ENCODE results near the gene GSTM1. TPM values are rescaled to one million over a fixed set of nuclear protein-coding genes. Genes with fewer than 3 reads are reported as not detected.
"Not testable (repeated sequence)": the region's sequence is repeated elsewhere in the genome, so short reads cannot be mapped to it uniquely, and the experiment has no call there.

Gene GSTM1
- total RNA-seq, 2 experiments from 2014 or later: not detected

- intact Hi-C loops (cut with micrococcal nuclease); H3K9me3 Mint-ChIP-seq; H3K4me3 Mint-ChIP-seq; H3K27me3 Mint-ChIP-seq (ENCODE audit: low read depth); H3K36me3 Mint-ChIP-seq (ENCODE audit: low read depth); DNase-seq; H3K4me1 Mint-ChIP-seq (ENCODE audit: low read depth); H3K27ac Mint-ChIP-seq; CTCF ChIA-PET: not testable (repeated sequence)
These were observed 1.7 kb upstream of the GSTM1 start for GRCh38 chr1:109685890-109686289.

- H3K36me3 Mint-ChIP-seq (ENCODE audit: low read depth); H3K9me3 Mint-ChIP-seq; DNase-seq; H3K4me3 Mint-ChIP-seq; CTCF ChIA-PET; intact Hi-C loops (cut with micrococcal nuclease); H3K27ac Mint-ChIP-seq; H3K27me3 Mint-ChIP-seq (ENCODE audit: low read depth); H3K4me1 Mint-ChIP-seq (ENCODE audit: low read depth): not testable (repeated sequence)
These were observed 508 bp upstream of the GSTM1 start for GRCh38 chr1:109687109-109687508.

GRCh38 chr1:109689844-109690405 lies 2.3 kb downstream of the GSTM1 start:
- CTCF ChIA-PET: no interaction called here
- Mint-ChIP-seq H3K36me3 (ENCODE audit: low read depth) (no peaks in the 10 kb centered on the region), H3K4me3 (no peak overlapping the region), H3K27ac (no peak overlapping the region), H3K4me1 (ENCODE audit: low read depth) (no peaks in the 10 kb centered on the region), H3K27me3 (ENCODE audit: low read depth) (no peaks in the 10 kb centered on the region), H3K9me3 (no peaks in the 10 kb centered on the region)
- DNase-seq: no peak
- intact Hi-C loops (cut with micrococcal nuclease): no loop called here

- intact Hi-C loops (cut with micrococcal nuclease): no loop called here
- Mint-ChIP-seq H3K27me3 (ENCODE audit: low read depth) (no peaks in the 10 kb centered on the region), H3K36me3 (ENCODE audit: low read depth) (no peaks in the 10 kb centered on the region), H3K9me3 (no peaks in the 10 kb centered on the region), H3K4me3 (no peak overlapping the region), H3K4me1 (ENCODE audit: low read depth) (no peaks in the 10 kb centered on the region), H3K27ac (no peak overlapping the region)
- DNase-seq: no peak
- CTCF ChIA-PET: no interaction called here
These were observed 4.1 kb downstream of the GSTM1 start for GRCh38 chr1:109691759-109692158.

GRCh38 chr1:109694400-109694799 lies 6.8 kb downstream of the GSTM1 start:
- H3K4me1 Mint-ChIP-seq (ENCODE audit: low read depth); H3K4me3 Mint-ChIP-seq; intact Hi-C loops (cut with micrococcal nuclease); DNase-seq; H3K36me3 Mint-ChIP-seq (ENCODE audit: low read depth); H3K27me3 Mint-ChIP-seq (ENCODE audit: low read depth); CTCF ChIA-PET; H3K9me3 Mint-ChIP-seq; H3K27ac Mint-ChIP-seq: not testable (repeated sequence)

- H3K9me3 Mint-ChIP-seq; CTCF ChIA-PET; H3K4me1 Mint-ChIP-seq (ENCODE audit: low read depth): not testable (repeated sequence)
These were observed 7.5 kb downstream of the GSTM1 start for GRCh38 chr1:109695138-109695537.

GRCh38 chr1:109697066-109697465 lies 9.4 kb downstream of the GSTM1 start:
- H3K9me3 Mint-ChIP-seq: no peaks in the 10 kb centered on the region
- H3K4me3 Mint-ChIP-seq: no peak overlapping the region
- DNase-seq: no peak
- CTCF ChIA-PET: no interaction called here
- intact Hi-C loops (cut with micrococcal nuclease): no loop called here
- no peaks in the 10 kb centered on the region for H3K4me1 Mint-ChIP-seq (ENCODE audit: low read depth)
- H3K27me3 Mint-ChIP-seq (ENCODE audit: low read depth): no peaks in the 10 kb centered on the region
- no peak overlapping the region for H3K27ac Mint-ChIP-seq
- H3K36me3 Mint-ChIP-seq (ENCODE audit: low read depth): no peaks in the 10 kb centered on the region

More at GRCh38 chr1:109695138-109695537, 7.5 kb downstream of the GSTM1 start:
- DNase-seq; H3K36me3 Mint-ChIP-seq (ENCODE audit: low read depth); H3K27me3 Mint-ChIP-seq (ENCODE audit: low read depth); H3K27ac Mint-ChIP-seq; intact Hi-C loops (cut with micrococcal nuclease); H3K4me3 Mint-ChIP-seq: not testable (repeated sequence)

- H3K4me1 Mint-ChIP-seq (ENCODE audit: low read depth); H3K36me3 Mint-ChIP-seq (ENCODE audit: low read depth); H3K27me3 Mint-ChIP-seq (ENCODE audit: low read depth); H3K9me3 Mint-ChIP-seq; CTCF ChIA-PET; intact Hi-C loops (cut with micrococcal nuclease); DNase-seq; H3K4me3 Mint-ChIP-seq; H3K27ac Mint-ChIP-seq: not testable (repeated sequence)
These were observed 10.2 kb downstream of the GSTM1 start for GRCh38 chr1:109697861-109698260.

- H3K36me3 Mint-ChIP-seq (ENCODE audit: low read depth); H3K27me3 Mint-ChIP-seq (ENCODE audit: low read depth); CTCF ChIA-PET; H3K4me1 Mint-ChIP-seq (ENCODE audit: low read depth); H3K27ac Mint-ChIP-seq; DNase-seq; H3K9me3 Mint-ChIP-seq; H3K4me3 Mint-ChIP-seq; intact Hi-C loops (cut with micrococcal nuclease): not testable (repeated sequence)
These were observed 15.3 kb downstream of the GSTM1 start for GRCh38 chr1:109702940-109703339.

- Mint-ChIP-seq H3K27me3 (ENCODE audit: low read depth) (no peaks in the 10 kb centered on the region), H3K9me3 (peaks cover 14% of the 10 kb centered on the region), H3K4me3 (no peak overlapping the region), H3K27ac (no peak overlapping the region), H3K4me1 (ENCODE audit: low read depth) (no peaks in the 10 kb centered on the region), H3K36me3 (ENCODE audit: low read depth) (no peaks in the 10 kb centered on the region)
- CTCF ChIA-PET: interaction anchor here (0.6 to 0.7 kb wide), 2 partner anchors 158 to 171 kb away, joined by 3 to 4 read pairs; no protein-coding TSS in a partner anchor
- no peak for DNase-seq
- intact Hi-C loops (cut with micrococcal nuclease): no loop called here
These were observed 16.6 kb downstream of the GSTM1 start for GRCh38 chr1:109704173-109704572.

- no peaks in the 10 kb centered on the region for H3K27me3 Mint-ChIP-seq (ENCODE audit: low read depth)
- peaks cover 18% of the 10 kb centered on the region for H3K9me3 Mint-ChIP-seq
- H3K4me3 Mint-ChIP-seq: no peak overlapping the region
- H3K4me1 Mint-ChIP-seq (ENCODE audit: low read depth): no peaks in the 10 kb centered on the region
- CTCF ChIA-PET: interaction anchor here (0.7 kb wide), 1 partner anchor 65 kb away, joined by 3 read pairs; no protein-coding TSS in a partner anchor
- no peak for DNase-seq
- no peak overlapping the region for H3K27ac Mint-ChIP-seq
- H3K36me3 Mint-ChIP-seq (ENCODE audit: low read depth): no peaks in the 10 kb centered on the region
- intact Hi-C loops (cut with micrococcal nuclease): no loop called here
These were observed 17.8 kb downstream of the GSTM1 start for GRCh38 chr1:109705411-109705810.

- H3K9me3 Mint-ChIP-seq: peaks cover 15% of the 10 kb centered on the region
- H3K4me3 Mint-ChIP-seq; H3K27me3 Mint-ChIP-seq (ENCODE audit: low read depth); H3K27ac Mint-ChIP-seq; H3K36me3 Mint-ChIP-seq (ENCODE audit: low read depth); intact Hi-C loops (cut with micrococcal nuclease); H3K4me1 Mint-ChIP-seq (ENCODE audit: low read depth); CTCF ChIA-PET; DNase-seq: not testable (repeated sequence)
These were observed 21.3 kb downstream of the GSTM1 start for GRCh38 chr1:109708949-109709348.

GRCh38 chr1:109709822-109710221 lies 22.2 kb downstream of the GSTM1 start:
- H3K4me3 Mint-ChIP-seq; DNase-seq; CTCF ChIA-PET; H3K27ac Mint-ChIP-seq; H3K4me1 Mint-ChIP-seq (ENCODE audit: low read depth); intact Hi-C loops (cut with micrococcal nuclease); H3K36me3 Mint-ChIP-seq (ENCODE audit: low read depth): not testable (repeated sequence)
- peaks cover 13% of the 10 kb centered on the region for H3K27me3 Mint-ChIP-seq (ENCODE audit: low read depth)
- H3K9me3 Mint-ChIP-seq: peaks cover 15% of the 10 kb centered on the region

Measured in activated naive CD4-positive, alpha-beta T cell treated with anti-CD3 and anti-CD28 coated beads for 36 hours (primary cell).